ENCODE results near the gene ZRANB1. TPM values are rescaled to one million over a fixed set of nuclear protein-coding genes. Genes with fewer than 3 reads are reported as not detected.

The ZRANB1 gene
- total and polyA plus RNA-seq, 2 of the 13 experiments (the other 11 are each of a cell fraction or from before 2014, with no cell fraction given), result 10.3 to 19.6 TPM

DNA sequence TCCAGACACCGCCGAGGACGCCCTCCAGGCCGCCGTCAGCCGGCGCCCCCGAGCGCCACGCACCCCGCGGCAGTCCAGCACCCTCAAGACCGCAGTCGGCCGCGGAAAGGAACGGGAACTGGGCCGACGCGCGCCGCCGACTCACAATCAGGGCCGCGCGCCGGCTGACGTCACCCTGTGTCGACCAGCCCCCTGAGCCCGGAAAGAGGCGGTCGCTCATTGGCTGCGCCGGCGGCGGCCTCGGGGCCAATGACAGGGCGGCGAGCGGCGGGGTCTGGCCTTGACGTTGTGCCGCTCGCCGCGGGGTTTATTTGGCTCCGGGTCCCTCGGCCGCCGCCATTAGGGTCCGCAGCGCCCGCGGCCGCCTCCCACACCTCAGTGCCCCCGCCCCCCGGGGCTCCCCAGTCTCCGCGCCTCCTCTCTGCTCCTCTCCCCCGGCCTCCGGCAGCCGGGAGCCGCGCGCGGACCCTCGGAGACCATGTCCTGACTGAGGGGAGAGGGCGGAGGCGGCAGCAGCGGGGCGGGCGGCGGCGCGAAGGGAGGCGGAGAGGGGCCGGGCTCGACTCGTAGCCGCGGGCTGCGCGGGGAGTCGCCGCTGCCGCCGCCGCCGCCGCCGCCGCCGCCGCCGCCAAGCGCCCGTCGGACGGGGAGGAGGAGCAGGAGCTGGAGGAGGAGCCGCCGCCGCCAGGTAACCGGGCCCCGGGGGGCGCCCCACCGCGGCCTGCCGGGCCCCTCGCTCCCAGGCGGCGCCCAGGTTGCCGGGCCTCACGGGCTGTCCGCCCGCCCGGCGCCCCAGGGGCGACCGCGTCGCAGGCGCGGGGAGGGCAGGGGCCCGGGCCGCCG lies 25.1 kb upstream of the ZRANB1 start (continued):
- TF ChIP-seq, protein P1, sequence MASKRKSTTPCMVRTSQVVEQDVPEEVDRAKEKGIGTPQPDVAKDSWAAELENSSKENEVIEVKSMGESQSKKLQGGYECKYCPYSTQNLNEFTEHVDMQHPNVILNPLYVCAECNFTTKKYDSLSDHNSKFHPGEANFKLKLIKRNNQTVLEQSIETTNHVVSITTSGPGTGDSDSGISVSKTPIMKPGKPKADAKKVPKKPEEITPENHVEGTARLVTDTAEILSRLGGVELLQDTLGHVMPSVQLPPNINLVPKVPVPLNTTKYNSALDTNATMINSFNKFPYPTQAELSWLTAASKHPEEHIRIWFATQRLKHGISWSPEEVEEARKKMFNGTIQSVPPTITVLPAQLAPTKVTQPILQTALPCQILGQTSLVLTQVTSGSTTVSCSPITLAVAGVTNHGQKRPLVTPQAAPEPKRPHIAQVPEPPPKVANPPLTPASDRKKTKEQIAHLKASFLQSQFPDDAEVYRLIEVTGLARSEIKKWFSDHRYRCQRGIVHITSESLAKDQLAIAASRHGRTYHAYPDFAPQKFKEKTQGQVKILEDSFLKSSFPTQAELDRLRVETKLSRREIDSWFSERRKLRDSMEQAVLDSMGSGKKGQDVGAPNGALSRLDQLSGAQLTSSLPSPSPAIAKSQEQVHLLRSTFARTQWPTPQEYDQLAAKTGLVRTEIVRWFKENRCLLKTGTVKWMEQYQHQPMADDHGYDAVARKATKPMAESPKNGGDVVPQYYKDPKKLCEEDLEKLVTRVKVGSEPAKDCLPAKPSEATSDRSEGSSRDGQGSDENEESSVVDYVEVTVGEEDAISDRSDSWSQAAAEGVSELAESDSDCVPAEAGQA (IDR thresholded peaks at IDR 0.05; ENCODE audit: low read depth), result 0 out of 2 replicates have a peak, but pooled peaks have one; percentile 48
- TF ChIP-seq, protein P1 (CRISPR knock-in tag; IDR thresholded peaks at IDR 0.05; ENCODE audit: borderline replicate concordance), result peak; percentile 76; the same call in 1 of the 2 replicates
- TF ChIP-seq POLR2AphosphoS5 (IDR thresholded peaks at IDR 0.05; ENCODE audit: low read depth, low read length) (peak; percentile 83), GABPB1 (CRISPR knock-in tag; IDR thresholded peaks at IDR 0.05) (peak; percentile 87)
- TF ChIP-seq, protein P2, sequence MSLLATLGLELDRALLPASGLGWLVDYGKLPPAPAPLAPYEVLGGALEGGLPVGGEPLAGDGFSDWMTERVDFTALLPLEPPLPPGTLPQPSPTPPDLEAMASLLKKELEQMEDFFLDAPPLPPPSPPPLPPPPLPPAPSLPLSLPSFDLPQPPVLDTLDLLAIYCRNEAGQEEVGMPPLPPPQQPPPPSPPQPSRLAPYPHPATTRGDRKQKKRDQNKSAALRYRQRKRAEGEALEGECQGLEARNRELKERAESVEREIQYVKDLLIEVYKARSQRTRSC (CRISPR knock-in tag; IDR thresholded peaks at IDR 0.05; ENCODE audit: low read depth), result no peak
- TF ChIP-seq, protein P3, sequence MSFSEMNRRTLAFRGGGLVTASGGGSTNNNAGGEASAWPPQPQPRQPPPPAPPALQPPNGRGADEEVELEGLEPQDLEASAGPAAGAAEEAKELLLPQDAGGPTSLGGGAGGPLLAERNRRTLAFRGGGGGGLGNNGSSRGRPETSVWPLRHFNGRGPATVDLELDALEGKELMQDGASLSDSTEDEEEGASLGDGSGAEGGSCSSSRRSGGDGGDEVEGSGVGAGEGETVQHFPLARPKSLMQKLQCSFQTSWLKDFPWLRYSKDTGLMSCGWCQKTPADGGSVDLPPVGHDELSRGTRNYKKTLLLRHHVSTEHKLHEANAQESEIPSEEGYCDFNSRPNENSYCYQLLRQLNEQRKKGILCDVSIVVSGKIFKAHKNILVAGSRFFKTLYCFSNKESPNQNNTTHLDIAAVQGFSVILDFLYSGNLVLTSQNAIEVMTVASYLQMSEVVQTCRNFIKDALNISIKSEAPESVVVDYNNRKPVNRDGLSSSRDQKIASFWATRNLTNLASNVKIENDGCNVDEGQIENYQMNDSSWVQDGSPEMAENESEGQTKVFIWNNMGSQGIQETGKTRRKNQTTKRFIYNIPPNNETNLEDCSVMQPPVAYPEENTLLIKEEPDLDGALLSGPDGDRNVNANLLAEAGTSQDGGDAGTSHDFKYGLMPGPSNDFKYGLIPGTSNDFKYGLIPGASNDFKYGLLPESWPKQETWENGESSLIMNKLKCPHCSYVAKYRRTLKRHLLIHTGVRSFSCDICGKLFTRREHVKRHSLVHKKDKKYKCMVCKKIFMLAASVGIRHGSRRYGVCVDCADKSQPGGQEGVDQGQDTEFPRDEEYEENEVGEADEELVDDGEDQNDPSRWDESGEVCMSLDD (CRISPR knock-in tag; IDR thresholded peaks at IDR 0.05; ENCODE audit: borderline replicate concordance), result peak; percentile 75; the same call in 1 of the 2 replicates
- TF ChIP-seq, protein P4, sequence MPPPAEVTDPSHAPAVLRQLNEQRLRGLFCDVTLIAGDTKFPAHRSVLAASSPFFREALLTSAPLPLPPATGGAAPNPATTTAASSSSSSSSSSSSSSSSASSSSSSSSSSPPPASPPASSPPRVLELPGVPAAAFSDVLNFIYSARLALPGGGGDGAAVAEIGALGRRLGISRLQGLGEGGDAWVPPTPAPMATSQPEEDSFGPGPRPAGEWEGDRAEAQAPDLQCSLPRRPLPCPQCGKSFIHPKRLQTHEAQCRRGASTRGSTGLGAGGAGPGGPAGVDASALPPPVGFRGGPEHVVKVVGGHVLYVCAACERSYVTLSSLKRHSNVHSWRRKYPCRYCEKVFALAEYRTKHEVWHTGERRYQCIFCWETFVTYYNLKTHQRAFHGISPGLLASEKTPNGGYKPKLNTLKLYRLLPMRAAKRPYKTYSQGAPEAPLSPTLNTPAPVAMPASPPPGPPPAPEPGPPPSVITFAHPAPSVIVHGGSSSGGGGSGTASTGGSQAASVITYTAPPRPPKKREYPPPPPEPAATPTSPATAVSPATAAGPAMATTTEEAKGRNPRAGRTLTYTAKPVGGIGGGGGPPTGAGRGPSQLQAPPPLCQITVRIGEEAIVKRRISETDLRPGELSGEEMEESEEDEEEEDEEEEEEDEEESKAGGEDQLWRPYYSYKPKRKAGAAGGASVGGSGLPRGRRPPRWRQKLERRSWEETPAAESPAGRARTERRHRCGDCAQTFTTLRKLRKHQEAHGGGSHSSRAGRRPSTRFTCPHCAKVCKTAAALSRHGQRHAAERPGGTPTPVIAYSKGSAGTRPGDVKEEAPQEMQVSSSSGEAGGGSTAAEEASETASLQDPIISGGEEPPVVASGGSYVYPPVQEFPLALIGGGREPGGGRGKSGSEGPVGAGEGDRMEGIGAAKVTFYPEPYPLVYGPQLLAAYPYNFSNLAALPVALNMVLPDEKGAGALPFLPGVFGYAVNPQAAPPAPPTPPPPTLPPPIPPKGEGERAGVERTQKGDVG (CRISPR knock-in tag; IDR thresholded peaks at IDR 0.05; ENCODE audit: borderline replicate concordance), result no peak

Data from HepG2 (cell line).